ENCODE measurements around the gene DNPH1. TPM values are rescaled to one million over a fixed set of nuclear protein-coding genes. Genes with fewer than 3 reads are reported as not detected.

The DNPH1 gene
- total RNA-seq, 1 donor from 2014 or later, result 45.9 TPM

Other genes starting within 250 kb of the DNPH1 start
- 31.1 TPM for gene PPP2R5D, start 244.9 kb downstream of the DNPH1 start, total RNA-seq
- 46.0 TPM for gene MEA1, start 215.5 kb downstream of the DNPH1 start, total RNA-seq
- 53.4 TPM for gene KLHDC3, start 215.2 kb downstream of the DNPH1 start, total RNA-seq
- gene RRP36, start 207.9 kb downstream of the DNPH1 start, total RNA-seq, result 34.6 TPM
- 20.9 TPM for gene CUL7, start 175.6 kb downstream of the DNPH1 start, total RNA-seq
- 40.4 TPM for gene MRPL2, start 170.0 kb downstream of the DNPH1 start, total RNA-seq
- gene KLC4, start 169.8 kb downstream of the DNPH1 start, total RNA-seq, result 35.5 TPM
- 11.0 TPM for gene PTK7, start 153.2 kb downstream of the DNPH1 start, total RNA-seq
- gene SRF, start 58.2 kb downstream of the DNPH1 start, total RNA-seq, result 32.6 TPM
- gene CUL9, start 47.3 kb downstream of the DNPH1 start, total RNA-seq, result 42.9 TPM
- gene TTBK1, start 14.0 kb upstream of the DNPH1 start, total RNA-seq, result 0.04 TPM
- gene SLC22A7, start 68.8 kb upstream of the DNPH1 start, total RNA-seq, result not detected
- gene CRIP3, start 79.3 kb upstream of the DNPH1 start, total RNA-seq, result 3.8 TPM
- 26.6 TPM for gene ZNF318, start 140.2 kb upstream of the DNPH1 start, total RNA-seq
- gene ABCC10, start 198.1 kb upstream of the DNPH1 start, total RNA-seq, result 31.7 TPM
- gene DLK2, start 226.1 kb upstream of the DNPH1 start, total RNA-seq, result 0.45 TPM
- gene TJAP1, start 248.1 kb upstream of the DNPH1 start, total RNA-seq, result 36.9 TPM